ENCODE results near the gene IL22RA1. TPM values are rescaled to one million over a fixed set of nuclear protein-coding genes. Genes with fewer than 3 reads are reported as not detected.

Gene IL22RA1
- total and polyA plus RNA-seq, 2 experiments from 2014 or later, result 0.21 TPM; not detected in 1

DNA sequence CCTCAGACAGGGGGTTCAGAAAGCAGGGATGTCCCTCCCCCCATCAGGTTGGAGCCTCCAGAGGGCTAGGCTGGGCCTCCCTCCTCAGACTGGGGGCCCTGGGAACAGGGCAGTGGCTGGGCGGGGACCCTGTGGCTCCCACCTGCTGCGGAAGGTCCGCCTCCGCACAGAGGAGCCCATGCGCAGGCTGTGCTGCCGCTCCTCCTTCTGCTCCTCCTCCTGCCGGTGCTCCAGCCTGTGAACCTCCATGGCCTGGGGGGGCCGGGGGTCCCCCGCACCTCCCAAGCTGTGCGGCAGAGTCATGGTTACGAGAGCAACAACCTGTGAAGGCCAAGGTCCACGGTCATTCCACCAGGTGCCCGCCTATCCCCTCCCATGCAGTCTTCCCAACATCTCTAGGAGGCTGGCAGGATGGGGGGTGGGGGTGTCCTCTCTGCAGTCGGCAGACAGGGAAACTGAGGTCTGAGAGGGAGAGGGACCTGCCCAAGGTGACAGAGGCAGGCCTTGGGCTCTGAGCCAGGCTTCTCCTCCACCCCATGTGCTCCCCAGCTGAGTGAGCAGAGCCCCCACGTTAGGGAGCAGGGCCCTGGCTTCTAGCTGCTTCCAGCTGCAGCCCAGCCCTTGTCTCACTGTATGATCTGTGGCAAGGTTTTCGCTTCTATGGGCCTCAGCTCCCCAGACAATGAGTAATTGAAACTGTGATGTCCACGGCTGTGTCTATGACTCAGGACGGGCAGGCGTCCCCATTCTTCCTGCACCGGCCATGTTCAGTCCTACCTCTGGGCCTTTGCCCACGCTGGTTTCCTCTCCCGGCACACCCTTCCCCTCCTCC is 34.4 kb downstream of the IL22RA1 start:
- no peaks in the 10 kb centered on the region for H3K27me3 ChIP-seq (replicated peaks; ENCODE audit: insufficient read depth)
- in situ Hi-C loops (cut with MboI), result no loop called here
- no peaks in the 10 kb centered on the region for H3K9me2 ChIP-seq (ENCODE audit: insufficient read depth)
- H3F3A ChIP-seq (ENCODE audit: insufficient read depth), result peaks cover 14% of the 10 kb centered on the region
- peaks cover 32% of the 10 kb centered on the region for H3K4me1 ChIP-seq (ENCODE audit: insufficient read depth)
- H3K4me2 ChIP-seq (ENCODE audit: unreplicated experiment), result peak overlapping the region; percentile 74
- no peaks in the 10 kb centered on the region for H3K9me3 ChIP-seq (ENCODE audit: low read depth)
- peak overlapping the region; percentile 91 for H3K27ac ChIP-seq
- no peaks in the 10 kb centered on the region for H3K36me3 ChIP-seq (ENCODE audit: low read depth)
- peak; percentile 98 for DNase-seq
- no peaks in the 10 kb centered on the region for H3K79me2 ChIP-seq (ENCODE audit: insufficient read depth)
- H3K4me3 ChIP-seq, result no peak overlapping the region
- H4K20me1 ChIP-seq (ENCODE audit: insufficient read depth), result no peaks in the 10 kb centered on the region
- H2AFZ ChIP-seq, result peak overlapping the region; percentile 81
- H3K9ac ChIP-seq, result peak overlapping the region; percentile 78
- 25 to 46% methylated on average over 15 to 20 of the region's 22 CpGs for WGBS, 2 experiments (ENCODE audit: low coverage in 1 of 2, low lambda C conversion rate in 2 of 2, missing lambda C conversion rate in 2 of 2)
- TF ChIP-seq EZH2phosphoT487 (IDR thresholded peaks at IDR 0.05; ENCODE audit: insufficient read depth, low read depth) (no peak), EZH2 (IDR thresholded peaks at IDR 0.05; ENCODE audit: insufficient read depth, poor library complexity, severe bottlenecking) (no peak)

- TF ChIP-seq EZH2 (IDR thresholded peaks at IDR 0.05; ENCODE audit: insufficient read depth, poor library complexity, severe bottlenecking) (no peak), EZH2phosphoT487 (IDR thresholded peaks at IDR 0.05; ENCODE audit: insufficient read depth, low read depth) (no peak)
- no peaks in the 10 kb centered on the region for H3K36me3 ChIP-seq (ENCODE audit: low read depth)
- no peaks in the 10 kb centered on the region for H4K20me1 ChIP-seq (ENCODE audit: insufficient read depth)
- no peak overlapping the region for H3K4me3 ChIP-seq
- H3K9me2 ChIP-seq (ENCODE audit: insufficient read depth), result no peaks in the 10 kb centered on the region
- H3K27me3 ChIP-seq (replicated peaks; ENCODE audit: insufficient read depth), result no peaks in the 10 kb centered on the region
- peak; percentile 96 for DNase-seq
- peaks cover 14% of the 10 kb centered on the region for H3F3A ChIP-seq (ENCODE audit: insufficient read depth)
- H3K9me3 ChIP-seq (ENCODE audit: low read depth), result no peaks in the 10 kb centered on the region
- H2AFZ ChIP-seq, result peak overlapping the region; percentile 81
- peak overlapping the region; percentile 78 for H3K9ac ChIP-seq
- peak overlapping the region; percentile 91 for H3K27ac ChIP-seq
- 43 to 56% methylated on average over 13 to 18 of the region's 18 CpGs for WGBS, 2 experiments (ENCODE audit: low coverage in 1 of 2, low lambda C conversion rate in 2 of 2, missing lambda C conversion rate in 2 of 2)
- no peaks in the 10 kb centered on the region for H3K79me2 ChIP-seq (ENCODE audit: insufficient read depth)
- peaks cover 32% of the 10 kb centered on the region for H3K4me1 ChIP-seq (ENCODE audit: insufficient read depth)
- peak overlapping the region; percentile 74 for H3K4me2 ChIP-seq (ENCODE audit: unreplicated experiment)
- in situ Hi-C loops (cut with MboI), result no loop called here
Measured at GRCh38 chr1:24107462-24108138, 35.3 kb downstream of the IL22RA1 start.

- 94 to 95% methylated on average over 17 to 19 of the region's 19 CpGs for WGBS, 2 experiments (ENCODE audit: low coverage in 1 of 2, low lambda C conversion rate in 2 of 2, missing lambda C conversion rate in 2 of 2)
- Histone ChIP-seq H3K36me3 (ENCODE audit: low read depth) (no peaks in the 10 kb centered on the region), H3K4me2 (ENCODE audit: unreplicated experiment) (no peak overlapping the region), H3K27me3 (replicated peaks; ENCODE audit: insufficient read depth) (no peaks in the 10 kb centered on the region), H3F3A (ENCODE audit: insufficient read depth) (peaks cover 14% of the 10 kb centered on the region), H3K4me1 (ENCODE audit: insufficient read depth) (peaks cover 16% of the 10 kb centered on the region), H3K9me2 (ENCODE audit: insufficient read depth) (no peaks in the 10 kb centered on the region), H4K20me1 (ENCODE audit: insufficient read depth) (no peaks in the 10 kb centered on the region), H2AFZ (no peak overlapping the region), H3K4me3 (no peak overlapping the region), H3K27ac (no peak overlapping the region), H3K79me2 (ENCODE audit: insufficient read depth) (no peaks in the 10 kb centered on the region), H3K9ac (no peak overlapping the region), H3K9me3 (ENCODE audit: low read depth) (no peaks in the 10 kb centered on the region)
- DNase-seq, result no peak
- in situ Hi-C loops (cut with MboI), result no loop called here
- TF ChIP-seq EZH2phosphoT487 (IDR thresholded peaks at IDR 0.05; ENCODE audit: insufficient read depth, low read depth), result no peak
- no peak for TF ChIP-seq EZH2 (IDR thresholded peaks at IDR 0.05; ENCODE audit: insufficient read depth, poor library complexity, severe bottlenecking)
Measured at GRCh38 chr1:24105368-24106160, 37.4 kb downstream of the IL22RA1 start.

GRCh38 chr1:24104854-24105253 is 38.1 kb downstream of the IL22RA1 start:
- Histone ChIP-seq H3F3A (ENCODE audit: insufficient read depth) (peaks cover 14% of the 10 kb centered on the region), H3K9ac (no peak overlapping the region), H2AFZ (no peak overlapping the region), H3K4me1 (ENCODE audit: insufficient read depth) (peaks cover 14% of the 10 kb centered on the region), H3K9me3 (ENCODE audit: low read depth) (no peaks in the 10 kb centered on the region), H3K79me2 (ENCODE audit: insufficient read depth) (no peaks in the 10 kb centered on the region), H3K4me3 (no peak overlapping the region), H3K9me2 (ENCODE audit: insufficient read depth) (no peaks in the 10 kb centered on the region), H4K20me1 (ENCODE audit: insufficient read depth) (no peaks in the 10 kb centered on the region), H3K4me2 (ENCODE audit: unreplicated experiment) (no peak overlapping the region), H3K27me3 (replicated peaks; ENCODE audit: insufficient read depth) (no peaks in the 10 kb centered on the region), H3K36me3 (ENCODE audit: low read depth) (no peaks in the 10 kb centered on the region), H3K27ac (no peak overlapping the region)
- in situ Hi-C loops (cut with MboI), result no loop called here
- 94 to 96% methylated on average over 5 to 7 of the region's 7 CpGs for WGBS, 2 experiments (ENCODE audit: low coverage in 1 of 2, low lambda C conversion rate in 2 of 2, missing lambda C conversion rate in 2 of 2)
- no peak for DNase-seq
- TF ChIP-seq EZH2 (IDR thresholded peaks at IDR 0.05; ENCODE audit: insufficient read depth, poor library complexity, severe bottlenecking), result no peak
- TF ChIP-seq EZH2phosphoT487 (IDR thresholded peaks at IDR 0.05; ENCODE audit: insufficient read depth, low read depth), result no peak
